Stimulated activated CD4-positive, alpha-beta T cell treated with anti-CD3 and anti-CD28 coated beads, TNF-alpha, amount 100 ng/mL, for 24 hours (primary cell): ENCODE measurements around the gene PLXNA2.

ENCODE experiments used
- DNase-seq, 3 experiments: peaks; one replicate each; pipeline ENCODE4 v3.0.0-alpha.2; 2020; ENCODE audit warnings: low read depth in 3 of 3

The PLXNA2 gene

GRCh38 chr1:208115924-208116640 is 128.1 kb downstream of the PLXNA2 start:
- no peak for DNase-seq

- DNase-seq, result no peak
These were observed 131.2 kb downstream of the PLXNA2 start for GRCh38 chr1:208113011-208113410.

DNA sequence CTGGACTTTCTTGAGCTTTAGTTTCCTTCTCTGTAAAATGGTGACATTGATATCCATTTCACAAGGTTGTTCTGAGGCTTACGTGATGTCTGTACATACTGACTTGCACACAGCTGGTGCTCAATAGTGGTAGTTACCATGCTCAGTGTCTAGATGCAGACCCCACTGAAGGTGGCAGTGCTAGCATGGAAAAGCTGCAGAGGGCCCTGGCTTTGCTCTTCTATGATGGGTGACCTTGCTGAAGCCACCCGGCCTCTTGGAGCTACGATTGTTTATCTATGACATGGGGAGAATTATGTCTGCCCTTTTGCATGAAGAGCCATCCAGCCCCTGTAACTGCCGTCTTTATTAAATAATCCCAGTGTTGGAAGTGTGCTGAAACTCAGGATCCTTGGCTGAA is 131.8 kb downstream of the PLXNA2 start:
- no peak for DNase-seq

GRCh38 chr1:208111646-208112190 is 132.5 kb downstream of the PLXNA2 start:
- no peak for DNase-seq

DNA sequence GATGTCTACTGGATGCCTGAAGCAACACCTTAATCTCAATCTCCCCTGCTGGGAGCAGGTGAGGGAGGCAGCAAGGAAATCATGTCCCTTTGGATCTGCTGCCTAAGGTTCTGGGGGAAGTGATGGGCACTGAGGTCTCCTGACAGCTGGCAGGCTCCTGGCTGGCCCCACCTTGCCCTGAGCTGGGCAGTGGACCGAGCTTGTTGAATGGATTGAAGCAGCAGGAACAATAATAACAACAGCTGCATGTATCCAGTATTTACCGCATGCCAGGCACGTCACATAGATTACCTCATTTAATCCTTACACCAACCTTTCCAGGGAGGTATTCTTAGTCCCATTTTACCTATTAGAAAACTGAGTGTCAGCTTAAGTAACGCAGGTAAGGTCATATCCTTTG is 133.9 kb downstream of the PLXNA2 start:
- DNase-seq, result no peak

DNA sequence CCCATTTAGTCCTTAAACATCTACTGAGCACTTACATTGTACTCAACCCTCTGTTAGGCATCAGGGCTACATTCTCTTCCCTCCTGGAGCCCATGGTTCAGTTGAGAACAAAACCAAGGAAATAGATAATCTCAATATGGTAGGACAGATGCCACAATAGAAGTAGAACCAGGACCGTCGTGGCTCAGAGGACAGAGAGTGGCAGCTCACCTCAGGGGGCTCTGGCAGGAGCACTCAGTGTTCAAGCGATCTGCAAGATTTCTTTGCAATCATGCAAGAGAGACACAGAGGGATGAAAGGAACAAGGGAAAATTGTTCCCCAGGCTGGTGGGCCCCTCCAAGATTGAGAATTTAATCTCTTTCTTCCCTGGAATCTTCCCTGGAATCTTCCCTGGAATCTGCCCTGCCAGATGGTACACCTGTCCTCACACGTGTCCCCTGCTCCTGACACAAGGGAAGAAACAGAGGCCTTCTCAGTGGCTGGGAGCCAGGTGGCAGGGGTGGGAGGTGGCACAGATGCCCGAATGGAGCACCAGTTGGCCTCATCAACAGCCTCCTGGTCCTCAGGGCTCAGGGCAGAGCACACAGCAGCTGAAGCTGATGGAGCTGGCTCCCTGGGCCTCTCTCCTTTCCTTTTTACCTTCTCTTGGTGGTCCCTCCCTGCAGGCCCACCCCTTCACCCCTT is 135.4 kb downstream of the PLXNA2 start:
- no peak for DNase-seq

DNA sequence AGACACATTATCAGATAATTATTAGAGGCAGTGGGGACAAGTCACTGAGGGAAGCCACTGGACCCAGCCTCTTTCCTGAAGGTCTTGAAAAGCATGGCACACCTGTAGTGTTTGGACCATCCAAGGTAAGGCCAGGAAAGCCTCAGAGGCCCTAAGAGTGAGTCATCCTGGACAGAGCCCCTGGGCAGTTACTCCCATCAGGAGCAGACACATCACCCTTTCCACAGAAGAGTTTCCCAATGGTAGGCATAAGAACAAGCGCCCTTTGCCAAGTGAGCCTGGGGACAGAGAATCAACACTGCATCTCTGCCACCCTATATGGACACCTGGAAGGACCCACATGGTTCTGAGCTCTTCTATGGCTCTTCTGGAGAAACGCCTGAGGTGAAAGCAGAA is 136.0 kb downstream of the PLXNA2 start:
- DNase-seq, result no peak

- DNase-seq, result no peak
These were observed 136.6 kb downstream of the PLXNA2 start for GRCh38 chr1:208107425-208108212.

DNA sequence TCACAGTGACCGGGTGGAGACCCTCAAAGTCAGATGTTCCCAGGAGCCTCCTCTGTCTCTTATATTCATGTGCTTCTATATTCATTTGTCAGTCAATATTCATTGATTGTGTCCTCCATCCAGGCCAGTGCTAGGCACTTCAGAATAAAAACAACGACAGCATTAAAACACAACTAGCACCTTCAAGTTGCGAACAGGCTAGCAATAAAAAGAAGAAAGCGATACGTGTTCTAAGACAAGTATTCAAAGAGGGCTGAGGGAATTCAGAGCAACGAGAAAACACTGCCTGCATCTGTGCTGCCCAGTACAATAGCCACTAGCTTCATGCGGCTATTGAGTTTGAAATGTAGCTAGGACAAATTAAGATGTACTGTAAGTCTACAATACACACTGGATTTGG is 138.0 kb downstream of the PLXNA2 start:
- DNase-seq, result no peak

GRCh38 chr1:208105756-208106155 is 138.4 kb downstream of the PLXNA2 start:
- no peak for DNase-seq

DNA sequence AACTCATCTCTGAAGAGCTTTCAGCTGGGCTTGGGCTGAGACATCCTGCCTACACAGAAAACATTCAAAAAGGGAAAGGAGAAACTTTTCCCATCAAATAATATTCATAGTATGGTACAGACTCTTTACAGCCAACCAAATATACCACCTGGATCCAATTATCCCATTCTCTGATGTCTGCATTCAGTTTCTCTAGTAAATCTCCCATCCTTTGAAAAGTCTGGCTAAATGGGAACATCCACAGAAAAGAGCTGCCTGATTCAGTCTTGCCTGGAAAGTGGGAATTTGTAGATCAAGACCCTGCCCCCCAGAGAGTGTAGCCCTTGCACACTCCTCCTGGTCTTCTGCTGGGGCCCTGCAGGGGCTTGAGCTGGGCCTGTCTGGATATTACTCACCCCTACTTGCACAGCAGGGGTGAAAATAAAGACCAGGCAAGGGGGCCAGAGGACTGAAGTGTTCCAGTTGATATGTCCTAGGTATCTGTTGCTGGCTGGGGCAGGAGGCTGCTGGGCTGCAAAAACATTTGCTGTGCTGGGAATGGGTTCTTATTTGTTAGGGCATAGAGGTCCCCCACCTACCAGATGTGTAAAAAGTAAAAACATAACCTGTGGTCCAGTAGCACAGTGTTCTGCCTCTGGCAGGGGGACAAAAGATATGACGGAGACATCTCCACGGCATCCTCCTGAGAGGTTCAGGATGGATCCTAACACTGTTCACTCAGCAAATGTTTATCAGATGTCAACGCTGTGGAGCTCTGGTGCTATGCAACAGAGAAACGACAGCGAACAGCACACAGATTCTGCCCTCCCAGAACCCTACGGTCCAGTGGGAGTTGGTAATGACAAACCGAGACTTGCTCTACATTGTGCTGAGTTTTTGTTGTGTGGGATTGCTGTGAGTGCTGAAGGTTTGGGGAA is 140.3 kb downstream of the PLXNA2 start:
- DNase-seq, result no peak

- no peak for DNase-seq
These were observed 142.3 kb downstream of the PLXNA2 start for GRCh38 chr1:208101661-208102431.

DNA sequence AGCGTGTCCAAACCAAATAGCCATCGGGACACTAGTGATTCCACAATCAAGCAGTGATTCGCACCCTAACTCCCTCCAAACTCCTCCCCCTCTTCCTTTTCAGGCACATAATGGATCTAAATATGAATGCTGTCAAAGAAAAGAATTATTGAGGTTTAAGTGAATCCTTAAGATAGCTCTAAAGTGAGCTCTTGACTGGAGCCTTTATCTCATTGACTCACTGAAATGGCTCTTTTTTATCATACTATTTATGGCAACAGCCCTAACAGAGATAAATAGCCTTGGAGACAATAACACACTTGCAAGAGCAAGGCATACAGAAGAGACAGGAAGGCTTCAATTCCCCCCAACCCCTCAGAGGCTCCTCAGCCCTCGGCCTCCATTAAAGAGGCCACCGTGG is 143.3 kb downstream of the PLXNA2 start:
- no peak for DNase-seq

DNA sequence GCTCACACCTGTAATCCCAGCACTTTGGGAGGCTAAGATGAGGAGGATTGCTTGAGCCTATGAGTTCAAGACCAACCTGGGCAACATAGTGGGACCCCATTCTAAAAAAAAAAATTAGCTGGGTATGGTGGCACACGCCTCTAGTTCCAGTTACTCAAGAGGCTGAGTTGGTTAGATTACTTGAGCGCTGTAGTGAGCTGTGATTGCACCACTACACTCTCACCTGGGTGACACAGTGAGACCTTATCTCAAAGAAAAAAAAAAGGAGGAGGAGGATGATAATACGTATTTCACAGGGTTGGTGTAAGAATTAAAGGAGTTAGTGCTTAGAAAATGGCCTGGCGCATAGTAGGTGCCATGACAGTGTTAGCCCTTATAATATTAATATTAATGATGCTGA is 144.1 kb downstream of the PLXNA2 start:
- DNase-seq, result no peak

DNA sequence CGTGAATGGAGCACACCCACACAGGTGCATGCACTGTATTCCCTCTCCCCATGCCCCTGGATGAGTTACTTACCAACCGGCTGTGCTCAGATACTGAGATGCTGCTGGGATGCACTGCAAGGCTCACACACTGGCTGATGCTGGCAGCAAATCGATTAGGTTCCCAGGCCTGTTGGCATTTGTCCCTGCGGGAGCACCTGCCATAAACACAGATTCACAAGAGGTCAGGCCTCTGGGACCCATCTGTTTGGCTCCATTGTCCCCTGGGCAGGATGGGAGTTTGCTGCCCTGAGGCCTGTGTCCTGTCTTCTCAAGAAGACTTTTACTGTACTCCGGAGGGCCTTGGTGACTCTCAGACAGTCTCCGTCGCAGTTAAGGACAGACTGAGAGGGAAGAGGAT is 145.4 kb downstream of the PLXNA2 start:
- no peak for DNase-seq

- peak; percentile 19 to 62 (median 34) for DNase-seq
These were observed 150.1 kb downstream of the PLXNA2 start for GRCh38 chr1:208093754-208094719.

DNA sequence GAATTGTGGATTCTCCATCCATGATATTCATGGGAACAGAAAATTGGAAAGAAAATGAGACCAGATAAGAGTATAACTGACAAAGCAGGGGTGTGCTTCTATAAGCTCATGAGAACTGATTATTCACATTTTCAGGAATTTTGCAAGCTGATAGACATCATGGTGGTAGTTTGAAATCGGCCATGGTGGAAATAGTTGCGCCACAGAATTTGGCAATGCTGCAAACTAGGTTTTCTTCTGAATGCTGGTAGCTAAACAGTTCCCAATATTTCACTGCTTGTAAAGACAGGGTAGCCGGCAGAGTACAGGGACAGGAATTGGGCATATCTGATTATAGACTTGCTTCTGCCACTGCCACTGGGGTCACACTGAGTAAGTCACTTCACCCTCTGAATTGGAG is 151.1 kb downstream of the PLXNA2 start:
- DNase-seq, result no peak

GRCh38 chr1:208090388-208091301 is 153.5 kb downstream of the PLXNA2 start:
- no peak for DNase-seq
